Measurements from ENCODE around the gene MYBBP1A.

MYBBP1A gene

GRCh38 chr17:4565209-4566141, 10.3 kb upstream of the MYBBP1A start:
- DNase-seq = peak; percentile 78

GRCh38 chr17:4562015-4562969, 7.1 kb upstream of the MYBBP1A start:
- no peak for DNase-seq

GRCh38 chr17:4560837-4561256, 5.7 kb upstream of the MYBBP1A start:
- no peak for DNase-seq

- no peak for DNase-seq
Measured at GRCh38 chr17:4560421-4560820, 5.2 kb upstream of the MYBBP1A start, which contains the start of gene GGT6. Gene GGT6 (minus strand): TSS chr17:4560577. CDS start chr17:4560521, 56 bp downstream.

- DNase-seq = no peak
Measured at GRCh38 chr17:4559966-4560365, 4.8 kb upstream of the MYBBP1A start.

- DNase-seq = no peak
Measured at GRCh38 chr17:4559139-4559791, 4.1 kb upstream of the MYBBP1A start.

GRCh38 chr17:4558347-4558971, 3.3 kb upstream of the MYBBP1A start:
- no peak for DNase-seq

GRCh38 chr17:4557626-4558346, 2.6 kb upstream of the MYBBP1A start:
- no peak for DNase-seq

GRCh38 chr17:4556996-4557395, 1.8 kb upstream of the MYBBP1A start:
- no peak for DNase-seq

GRCh38 chr17:4555873-4556759, 932 bp upstream of the MYBBP1A start:
- no peak for DNase-seq

- no peak for DNase-seq
Measured at GRCh38 chr17:4554441-4554996, 665 bp downstream of the MYBBP1A start.

GRCh38 chr17:4553669-4554068, 1.5 kb downstream of the MYBBP1A start:
- DNase-seq = no peak

GRCh38 chr17:4551796-4552525, 3.2 kb downstream of the MYBBP1A start:
- DNase-seq = no peak

GRCh38 chr17:4551141-4551540, 4.0 kb downstream of the MYBBP1A start:
- peak; percentile 42 for DNase-seq

- no peak for DNase-seq
Measured at GRCh38 chr17:4550534-4551039, 4.6 kb downstream of the MYBBP1A start.

- no peak for DNase-seq
Measured at GRCh38 chr17:4549781-4550533, 5.2 kb downstream of the MYBBP1A start.

GRCh38 chr17:4548721-4549531, 6.3 kb downstream of the MYBBP1A start:
- no peak for DNase-seq

- no peak for DNase-seq
Measured at GRCh38 chr17:4548061-4548461, 7.1 kb downstream of the MYBBP1A start.

All from activated CD4-positive, alpha-beta T cell treated with anti-CD3 and anti-CD28 coated beads, Interleukin-2, Interleukin-6, amounts not matched to agents 100 ng/mL and 50 ng/mL, durations not matched to agents 16 hours and 8 hours (primary cell).